ENCODE data around the gene ATP6V1B1. TPM values are rescaled to one million over a fixed set of nuclear protein-coding genes. Genes with fewer than 3 reads are reported as not detected.

The ATP6V1B1 gene
- total and polyA plus RNA-seq, 2 of the 13 experiments (the other 11 are each of a cell fraction or from before 2014, with no cell fraction given): 0.58 to 1.6 TPM

DNA sequence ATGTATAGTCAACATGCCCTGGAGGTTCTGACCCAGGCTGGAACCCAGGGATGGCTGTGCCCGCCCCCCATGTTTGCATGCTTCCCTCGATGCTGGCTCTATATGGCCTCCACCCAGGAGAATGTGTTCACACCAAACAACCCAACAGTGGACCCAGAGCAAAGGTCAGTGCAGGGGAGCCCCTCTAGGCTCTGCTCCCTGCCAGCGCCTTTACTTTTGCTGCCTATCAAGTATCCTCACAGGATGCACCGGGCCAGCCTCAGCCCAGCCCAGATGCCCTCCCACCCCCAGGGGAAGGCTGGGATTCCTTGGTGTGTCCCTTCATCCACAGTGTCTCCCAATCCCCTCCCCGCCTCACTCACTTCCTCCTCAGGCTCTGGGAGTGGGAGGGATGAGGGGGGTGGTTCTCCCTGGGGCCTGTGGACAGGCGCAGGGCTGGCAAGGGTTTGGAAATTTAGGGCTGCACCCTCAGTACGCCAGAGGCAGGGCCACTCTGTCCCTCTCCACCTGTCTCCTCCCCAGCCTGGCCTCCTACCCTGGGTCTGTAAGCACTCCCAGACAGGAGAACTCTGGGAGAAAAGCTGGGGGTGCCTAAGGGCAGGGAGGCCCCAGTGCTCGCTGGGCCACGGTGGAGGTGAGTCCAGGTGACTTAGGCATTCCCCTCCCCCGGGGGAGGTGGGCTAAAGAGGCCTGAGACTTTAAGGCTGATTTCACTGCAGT is 2.3 kb downstream of the ATP6V1B1 start (continued):
- TF ChIP-seq TBX2 (CRISPR knock-in tag; IDR thresholded peaks at IDR 0.05; ENCODE audit: borderline replicate concordance) (no peak; the same call in 1 of the 2 replicates), PCBP1 (IDR thresholded peaks at IDR 0.05; ENCODE audit: borderline replicate concordance, low read depth, low read length) (no peak), MEIS2 (CRISPR knock-in tag; IDR thresholded peaks at IDR 0.05) (no peak), ZNF691 (CRISPR knock-in tag; IDR thresholded peaks at IDR 0.05; ENCODE audit: borderline replicate concordance, low read depth) (no peak), ZNF629 (CRISPR knock-in tag; conservative IDR thresholded peaks at IDR 0.05) (no peak), ZNF34 (CRISPR knock-in tag; IDR thresholded peaks at IDR 0.05; ENCODE audit: borderline replicate concordance) (no peak), AKNA (CRISPR knock-in tag; IDR thresholded peaks at IDR 0.05; ENCODE audit: borderline replicate concordance) (no peak), SMARCC2 (IDR thresholded peaks at IDR 0.05) (no peak), BCL6 (CRISPR knock-in tag; IDR thresholded peaks at IDR 0.05) (peak; percentile 22; the same call in 1 of the 2 replicates), ZNF136 (CRISPR knock-in tag; IDR thresholded peaks at IDR 0.05; ENCODE audit: low read depth) (no peak), THAP11 (CRISPR knock-in tag; IDR thresholded peaks at IDR 0.05) (no peak), ZNF256 (CRISPR knock-in tag; conservative IDR thresholded peaks at IDR 0.05) (no peak), ZNF234 (CRISPR knock-in tag; conservative IDR thresholded peaks at IDR 0.05) (no peak), FOXP4 (CRISPR knock-in tag; IDR thresholded peaks at IDR 0.05) (peak; percentile 28; the same call in 1 of the 2 replicates), NRL (CRISPR knock-in tag; IDR thresholded peaks at IDR 0.05; ENCODE audit: borderline replicate concordance) (no peak), MIER2 (CRISPR knock-in tag; IDR thresholded peaks at IDR 0.05) (no peak), KDM5A (IDR thresholded peaks at IDR 0.05; ENCODE audit: borderline replicate concordance, low read length) (no peak), KLF6 (CRISPR knock-in tag; IDR thresholded peaks at IDR 0.05) (no peak)
- TF ChIP-seq, protein P1, sequence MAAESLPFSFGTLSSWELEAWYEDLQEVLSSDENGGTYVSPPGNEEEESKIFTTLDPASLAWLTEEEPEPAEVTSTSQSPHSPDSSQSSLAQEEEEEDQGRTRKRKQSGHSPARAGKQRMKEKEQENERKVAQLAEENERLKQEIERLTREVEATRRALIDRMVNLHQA (CRISPR knock-in tag; IDR thresholded peaks at IDR 0.05): no peak
- TF ChIP-seq, protein P2, sequence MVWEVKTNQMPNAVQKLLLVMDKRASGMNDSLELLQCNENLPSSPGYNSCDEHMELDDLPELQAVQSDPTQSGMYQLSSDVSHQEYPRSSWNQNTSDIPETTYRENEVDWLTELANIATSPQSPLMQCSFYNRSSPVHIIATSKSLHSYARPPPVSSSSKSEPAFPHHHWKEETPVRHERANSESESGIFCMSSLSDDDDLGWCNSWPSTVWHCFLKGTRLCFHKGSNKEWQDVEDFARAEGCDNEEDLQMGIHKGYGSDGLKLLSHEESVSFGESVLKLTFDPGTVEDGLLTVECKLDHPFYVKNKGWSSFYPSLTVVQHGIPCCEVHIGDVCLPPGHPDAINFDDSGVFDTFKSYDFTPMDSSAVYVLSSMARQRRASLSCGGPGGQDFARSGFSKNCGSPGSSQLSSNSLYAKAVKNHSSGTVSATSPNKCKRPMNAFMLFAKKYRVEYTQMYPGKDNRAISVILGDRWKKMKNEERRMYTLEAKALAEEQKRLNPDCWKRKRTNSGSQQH (CRISPR knock-in tag; IDR thresholded peaks at IDR 0.05; ENCODE audit: low read depth): no peak

All from HepG2 (cell line).